Smooth muscle cell (in vitro differentiated cells): ENCODE measurements around the gene PPP2R5C. TPM values are rescaled to one million over a fixed set of nuclear protein-coding genes. Genes with fewer than 3 reads are reported as not detected.

Experiments used
- DNase-seq: peaks from one replicate; lab custom pipeline; 2025; ENCODE audit not compliant: unreplicated experiment; lab: John Stamatoyannopoulos, UW
- H2AFZ ChIP-seq: fragments of 200-600 bp; sonication (generic); 2 replicates; pipeline ENCODE4 v1.6.0; 2016; ENCODE audit warnings: antibody characterized with exemption, low read depth, mild to moderate bottlenecking
- H3F3A ChIP-seq: fragments of 200-600 bp; sonication (generic); 2 replicates; pipeline ENCODE4 v1.6.0; 2017; ENCODE audit warnings: antibody characterized with exemption, low read depth
- H3K27ac ChIP-seq: fragments of 200-600 bp; sonication (generic); 2 replicates; pipeline ENCODE4 v1.5.1; 2016; ENCODE audit warnings: low read depth, mild to moderate bottlenecking
- H3K27me3 ChIP-seq: fragments of 200-600 bp; sonication (generic); 2 replicates; pipeline ENCODE4 v1.6.1; 2016; ENCODE audit warnings: low read depth, mild to moderate bottlenecking
- H3K36me3 ChIP-seq: fragments of 200-600 bp; sonication (generic); 2 replicates; pipeline ENCODE4 v1.5.1; 2016; ENCODE audit warnings: low read depth
- H3K4me1 ChIP-seq: fragments of 200-600 bp; sonication (generic); 2 replicates; pipeline ENCODE4 v1.5.1; 2016; ENCODE audit warnings: low read depth
- H3K4me2 ChIP-seq: fragments of 200-600 bp; sonication (generic); 2 replicates; pipeline ENCODE4 v1.6.0; 2016; ENCODE audit warnings: mild to moderate bottlenecking
- H3K4me3 ChIP-seq: fragments of 200-600 bp; sonication (generic); 2 replicates; pipeline ENCODE4 v1.5.1; 2016; ENCODE audit warnings: mild to moderate bottlenecking
- H3K79me2 ChIP-seq: fragments of 200-600 bp; sonication (generic); 2 replicates; pipeline ENCODE4 v1.6.0; 2016; ENCODE audit warnings: low read depth, mild to moderate bottlenecking
- H3K9ac ChIP-seq: fragments of 200-600 bp; sonication (generic); 2 replicates; pipeline ENCODE4 v1.6.0; 2016; ENCODE audit warnings: low read depth
- H3K9me3 ChIP-seq: fragments of 200-600 bp; sonication (generic); replicated peaks from 2 replicates; pipeline ENCODE4 v1.5.1; 2016; ENCODE audit warnings: low read depth
- H4K20me1 ChIP-seq: fragments of 200-600 bp; sonication (generic); 2 replicates; pipeline ENCODE4 v1.6.0; 2016; ENCODE audit warnings: low read depth
- WGBS: methylation state at CpG from one replicate; pipeline ENCODE4 v1.1.7; 2016; ENCODE audit warnings: low lambda C conversion rate; 5-methylcytosine and 5-hydroxymethylcytosine counted together
- polyA plus RNA-seq: library from polyadenylated mRNA; unstranded; fragments of >200 nt; fragmentation: Nextera tagmentation; extraction: Ambion mirVana; gene quantifications from 2 replicates; pipeline ENCODE4 v1.2.1, GENCODE V29; 2016
- total RNA-seq: library from RNA; depleted of rRNA; stranded (reverse); fragments of >200 nt; gene quantifications from 2 replicates; pipeline ENCODE4 v1.2.3, GENCODE V29; 2014
- TF ChIP-seq, protein P1 (sequence below): fragments of 200-600 bp; sonication (generic); IDR thresholded peaks from 2 replicates; pipeline ENCODE4 v1.5.1; 2017; ENCODE audit warnings: borderline replicate concordance, mild to moderate bottlenecking, antibody characterized with exemption; ENCODE audit not compliant: insufficient read depth, poor library complexity, severe bottlenecking

PPP2R5C gene
- total and polyA plus RNA-seq, 2 experiments from 2014 or later = 63.6 to 92.7 TPM

DNA sequence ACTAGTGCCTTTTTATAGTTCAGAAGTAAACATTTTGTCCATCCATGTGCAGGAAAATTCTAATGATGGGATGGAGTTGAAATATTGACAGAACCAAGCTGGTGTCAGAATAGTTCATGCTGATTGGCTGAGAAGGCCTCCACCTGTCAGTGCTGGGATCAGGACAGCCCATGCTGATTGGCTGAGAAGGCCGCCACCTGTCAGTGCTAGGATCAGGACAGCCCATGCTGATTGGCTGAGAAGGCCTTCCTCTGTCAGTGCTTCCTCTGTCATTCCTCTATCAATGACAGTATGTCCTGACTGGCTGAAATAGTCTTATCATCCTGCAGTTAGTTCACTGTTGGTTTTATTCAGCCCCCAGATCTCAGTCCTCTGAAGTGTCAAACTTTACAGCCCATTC is 95.7 kb downstream of the PPP2R5C start:
- Histone ChIP-seq H3K4me3 (no peak overlapping the region), H3F3A (no peaks in the 10 kb centered on the region), H3K79me2 (peaks cover 64% of the 10 kb centered on the region), H4K20me1 (peaks cover 97% of the 10 kb centered on the region), H2AFZ (no peak overlapping the region), H3K4me1 (no peaks in the 10 kb centered on the region), H3K9ac (no peak overlapping the region), H3K36me3 (peaks cover 3% of the 10 kb centered on the region), H3K9me3 (no peaks in the 10 kb centered on the region), H3K27me3 (no peaks in the 10 kb centered on the region), H3K4me2 (no peak overlapping the region), H3K27ac (no peak overlapping the region)
- TF ChIP-seq, protein P1, sequence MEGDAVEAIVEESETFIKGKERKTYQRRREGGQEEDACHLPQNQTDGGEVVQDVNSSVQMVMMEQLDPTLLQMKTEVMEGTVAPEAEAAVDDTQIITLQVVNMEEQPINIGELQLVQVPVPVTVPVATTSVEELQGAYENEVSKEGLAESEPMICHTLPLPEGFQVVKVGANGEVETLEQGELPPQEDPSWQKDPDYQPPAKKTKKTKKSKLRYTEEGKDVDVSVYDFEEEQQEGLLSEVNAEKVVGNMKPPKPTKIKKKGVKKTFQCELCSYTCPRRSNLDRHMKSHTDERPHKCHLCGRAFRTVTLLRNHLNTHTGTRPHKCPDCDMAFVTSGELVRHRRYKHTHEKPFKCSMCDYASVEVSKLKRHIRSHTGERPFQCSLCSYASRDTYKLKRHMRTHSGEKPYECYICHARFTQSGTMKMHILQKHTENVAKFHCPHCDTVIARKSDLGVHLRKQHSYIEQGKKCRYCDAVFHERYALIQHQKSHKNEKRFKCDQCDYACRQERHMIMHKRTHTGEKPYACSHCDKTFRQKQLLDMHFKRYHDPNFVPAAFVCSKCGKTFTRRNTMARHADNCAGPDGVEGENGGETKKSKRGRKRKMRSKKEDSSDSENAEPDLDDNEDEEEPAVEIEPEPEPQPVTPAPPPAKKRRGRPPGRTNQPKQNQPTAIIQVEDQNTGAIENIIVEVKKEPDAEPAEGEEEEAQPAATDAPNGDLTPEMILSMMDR = no peak
- no peak for DNase-seq
- 100% methylated on average over 1 of the region's 1 CpG for WGBS

DNA sequence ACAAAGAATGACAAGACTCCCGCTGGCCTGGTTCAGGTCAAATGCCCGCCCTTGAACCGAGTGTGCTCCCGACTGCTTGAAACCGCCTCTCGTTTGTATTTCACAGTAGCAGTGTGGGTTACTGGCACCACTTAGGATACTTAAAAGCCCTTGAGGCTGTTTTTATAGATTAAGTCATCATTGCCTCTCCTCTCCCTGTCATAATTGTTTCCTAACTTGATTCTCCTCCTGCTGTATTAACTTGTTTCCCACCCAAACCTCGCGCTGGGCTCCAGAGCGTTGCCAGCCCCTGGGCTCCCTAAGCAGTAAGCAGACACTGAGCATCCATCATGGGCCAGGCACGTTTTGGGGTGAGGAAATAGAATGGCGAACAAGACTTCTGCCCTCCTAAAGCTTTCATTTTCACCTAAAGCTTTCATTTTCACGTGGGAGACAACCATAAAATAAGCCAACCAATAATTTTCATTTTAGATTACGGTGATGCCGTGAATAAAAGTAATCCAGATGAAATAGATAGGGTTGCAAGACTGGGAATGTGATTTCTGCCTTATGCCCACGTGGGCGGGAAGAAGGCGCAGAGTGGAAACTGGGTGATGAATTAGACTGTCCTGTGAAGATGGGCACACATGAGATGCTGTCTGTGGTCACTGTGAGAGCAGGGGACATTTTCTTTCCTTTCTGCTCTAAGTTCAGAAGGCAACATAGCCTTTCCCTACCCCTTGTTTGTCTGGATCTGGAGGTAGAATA is 97.5 kb downstream of the PPP2R5C start:
- Histone ChIP-seq H3K27ac (no peak overlapping the region), H2AFZ (no peak overlapping the region), H3K4me2 (no peak overlapping the region), H3K27me3 (no peaks in the 10 kb centered on the region), H3K9me3 (no peaks in the 10 kb centered on the region), H3K4me1 (peaks cover 3% of the 10 kb centered on the region), H3K9ac (no peak overlapping the region), H3F3A (no peaks in the 10 kb centered on the region), H3K36me3 (peaks cover 3% of the 10 kb centered on the region), H3K79me2 (peaks cover 47% of the 10 kb centered on the region), H4K20me1 (peaks cover 97% of the 10 kb centered on the region), H3K4me3 (no peak overlapping the region)
- DNase-seq = no peak
- WGBS = 94% methylated on average over 17 of the region's 17 CpGs
- TF ChIP-seq, protein P1 = no peak

DNA sequence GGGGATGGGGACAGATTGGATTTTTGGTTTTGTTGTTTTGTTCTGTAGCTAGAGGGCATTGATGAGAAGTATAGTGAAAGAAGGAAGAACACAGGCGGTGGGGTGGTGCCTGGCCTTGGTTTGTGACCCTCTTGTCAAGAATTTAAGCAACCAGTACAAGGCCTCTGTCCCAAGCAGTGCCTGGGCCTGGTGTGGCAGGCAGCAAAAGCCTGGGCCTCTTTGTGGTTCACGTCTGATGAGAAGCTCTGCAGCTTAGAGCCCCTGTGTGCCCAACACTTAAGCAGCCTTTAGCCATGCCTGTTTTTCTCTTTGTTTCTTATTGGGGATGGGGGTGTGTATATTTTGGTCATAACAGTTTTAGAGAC is 98.0 kb downstream of the PPP2R5C start:
- no peak for DNase-seq
- Histone ChIP-seq H3K36me3 (peaks cover 3% of the 10 kb centered on the region), H3K4me2 (no peak overlapping the region), H3K9me3 (no peaks in the 10 kb centered on the region), H3K27ac (no peak overlapping the region), H3F3A (no peaks in the 10 kb centered on the region), H2AFZ (no peak overlapping the region), H3K79me2 (peaks cover 41% of the 10 kb centered on the region), H4K20me1 (peaks cover 97% of the 10 kb centered on the region), H3K9ac (no peak overlapping the region), H3K4me3 (no peak overlapping the region), H3K27me3 (no peaks in the 10 kb centered on the region), H3K4me1 (peaks cover 3% of the 10 kb centered on the region)
- WGBS = 76% methylated on average over 2 of the region's 2 CpGs
- TF ChIP-seq, protein P1 = no peak

DNA sequence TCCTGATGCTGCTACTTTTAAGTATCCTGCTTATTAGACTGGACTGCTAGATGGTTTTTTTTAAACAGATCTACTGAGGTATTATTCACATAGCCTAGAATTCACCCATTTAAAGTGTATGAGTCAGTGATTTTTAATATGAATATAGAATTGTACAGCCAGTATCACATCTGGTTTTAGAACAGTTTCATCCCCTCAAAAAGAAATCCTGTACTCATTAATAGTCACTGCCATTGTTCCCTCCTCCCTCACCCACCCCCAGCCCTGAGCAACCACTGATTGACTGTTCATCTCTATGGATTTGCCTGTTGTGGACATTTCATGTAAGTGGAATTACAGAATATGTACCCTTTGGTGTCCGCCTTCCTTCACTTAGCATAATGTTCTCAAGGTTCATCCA is 98.4 kb downstream of the PPP2R5C start:
- 97% methylated on average over 1 of the region's 1 CpG for whole genome bisulfite sequencing

More for the DNA sequence above, 98.4 kb downstream of the PPP2R5C start:
- H3K4me2 ChIP-seq = no peak overlapping the region
- no peak overlapping the region for H3K9ac ChIP-seq
- H2AFZ ChIP-seq = no peak overlapping the region
- no peaks in the 10 kb centered on the region for H3K9me3 ChIP-seq
- H3F3A ChIP-seq = no peaks in the 10 kb centered on the region
- peaks cover 97% of the 10 kb centered on the region for H4K20me1 ChIP-seq
- DNase-seq = no peak
- H3K27me3 ChIP-seq = no peaks in the 10 kb centered on the region
- peaks cover 3% of the 10 kb centered on the region for H3K4me1 ChIP-seq
- TF ChIP-seq, protein P1 = no peak
- peaks cover 37% of the 10 kb centered on the region for H3K79me2 ChIP-seq
- no peak overlapping the region for H3K4me3 ChIP-seq
- H3K27ac ChIP-seq = no peak overlapping the region
- peaks cover 3% of the 10 kb centered on the region for H3K36me3 ChIP-seq
